ACC112 (cell line): ENCODE measurements around the gene OR8J1.
"Not testable (repeated sequence)": the region's sequence is repeated elsewhere in the genome, so short reads cannot be mapped to it uniquely, and the experiment has no call there.

Source experiments
- H2AFZ ChIP-seq: fragments of 200-600 bp; sonication (generic); one replicate; pipeline ENCODE4 v1.6.0; 2017; ENCODE audit warnings: antibody characterized with exemption, low read length; ENCODE audit not compliant: unreplicated experiment
- H3K27ac ChIP-seq: fragments of 200-600 bp; sonication (generic); 2 replicates; pipeline ENCODE4 v1.5.1; 2014; ENCODE audit warnings: low read depth, mild to moderate bottlenecking, antibody characterized with exemption, low read length, moderate library complexity
- H3K27me3 ChIP-seq: fragments of 200-600 bp; sonication (generic); 2 replicates; pipeline ENCODE4 v1.6.1; 2014; ENCODE audit warnings: mild to moderate bottlenecking, antibody characterized with exemption, low read length, moderate library complexity, mixed read lengths; ENCODE audit not compliant: insufficient read depth
- H3K36me3 ChIP-seq: fragments of 200-600 bp; sonication (generic); 2 replicates; pipeline ENCODE4 v1.6.1; 2016; ENCODE audit warnings: mild to moderate bottlenecking, antibody characterized with exemption, low read length, moderate library complexity, mixed read lengths; ENCODE audit not compliant: insufficient read depth
- H3K4me1 ChIP-seq: fragments of 200-600 bp; sonication (generic); one replicate; pipeline ENCODE4 v1.6.1; 2016; ENCODE audit warnings: low read length, mixed read lengths; ENCODE audit not compliant: insufficient read depth, unreplicated experiment, control insufficient read depth
- H3K4me3 ChIP-seq: fragments of 200-600 bp; sonication (generic); 2 replicates; pipeline ENCODE4 v1.5.1; 2014; ENCODE audit warnings: mild to moderate bottlenecking, low read depth, low read length
- H3K79me2 ChIP-seq: fragments of 200-600 bp; sonication (generic); one replicate; pipeline ENCODE4 v1.6.0; 2016; ENCODE audit warnings: low read length; ENCODE audit not compliant: control insufficient read depth, unreplicated experiment, insufficient read depth

The OR8J1 gene

DNA sequence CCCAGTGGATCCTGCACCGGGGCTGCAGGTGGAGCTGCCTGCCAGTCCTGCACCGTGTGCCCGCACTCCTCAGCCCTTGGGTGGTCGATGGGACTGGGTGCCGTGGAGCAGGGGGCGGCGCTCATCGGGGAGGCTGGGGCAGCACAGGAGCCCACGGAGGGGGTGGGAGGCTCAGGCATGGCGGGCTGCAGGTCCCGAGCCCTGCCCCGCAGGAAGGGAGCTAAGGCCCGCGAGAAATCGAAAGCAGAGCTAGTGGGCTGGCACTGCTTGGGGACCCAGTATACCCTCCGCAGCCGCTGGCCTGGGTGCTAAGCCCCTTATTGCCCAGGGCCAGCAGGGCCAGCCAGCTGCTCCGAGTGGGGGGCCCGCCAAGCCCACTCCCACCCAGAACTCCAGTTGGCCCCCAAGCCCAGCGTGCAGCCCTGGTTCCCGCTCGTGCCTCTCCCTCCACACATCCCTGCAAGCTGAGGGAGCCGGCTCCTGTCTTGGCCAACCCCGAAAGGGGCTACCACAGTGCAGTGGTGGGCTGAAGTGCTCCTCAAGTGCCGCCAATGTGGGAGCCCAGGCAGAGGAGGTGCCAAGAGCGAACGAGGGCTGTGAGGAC, 47.9 kb downstream of the OR8J1 start:
- not testable (repeated sequence) for H3K27ac ChIP-seq, H3K79me2 ChIP-seq, H3K27me3 ChIP-seq, H3K36me3 ChIP-seq, H3K4me3 ChIP-seq, H3K4me1 ChIP-seq, H2AFZ ChIP-seq

GRCh38 chr11:56404393-56404792, 50.3 kb downstream of the OR8J1 start:
- Histone ChIP-seq H3K27ac (no peak overlapping the region), H3K4me3 (no peak overlapping the region), H3K4me1 (no peaks in the 10 kb centered on the region), H3K36me3 (no peaks in the 10 kb centered on the region), H3K27me3 (no peaks in the 10 kb centered on the region), H3K79me2 (no peaks in the 10 kb centered on the region), H2AFZ (no peak overlapping the region)

DNA sequence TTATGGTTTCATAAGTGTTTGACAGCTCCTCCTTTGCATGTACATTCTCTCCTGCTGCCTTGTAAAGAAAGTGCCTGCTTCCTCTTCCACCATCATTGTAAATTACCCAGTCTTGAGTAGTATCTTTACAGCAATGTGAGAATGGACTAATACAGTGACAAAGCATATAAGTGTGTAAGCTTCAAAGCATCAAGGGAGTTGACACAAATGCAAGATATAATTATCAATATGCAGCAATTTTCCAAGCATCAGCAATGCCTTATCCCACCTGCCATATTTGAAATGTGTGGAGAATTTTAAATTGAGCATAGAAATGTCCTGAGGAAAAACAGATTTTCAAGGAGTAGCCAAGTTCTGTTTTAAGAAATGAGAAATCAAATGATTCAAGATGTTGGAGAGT, 56.7 kb downstream of the OR8J1 start:
- no peaks in the 10 kb centered on the region for H3K4me1 ChIP-seq
- no peak overlapping the region for H2AFZ ChIP-seq
- H3K27ac ChIP-seq = no peak overlapping the region
- H3K36me3 ChIP-seq = no peaks in the 10 kb centered on the region
- H3K27me3 ChIP-seq = no peaks in the 10 kb centered on the region
- no peaks in the 10 kb centered on the region for H3K79me2 ChIP-seq
- H3K4me3 ChIP-seq = no peak overlapping the region
